Measurements from ENCODE around the gene DMC1.

Gene DMC1

DNA sequence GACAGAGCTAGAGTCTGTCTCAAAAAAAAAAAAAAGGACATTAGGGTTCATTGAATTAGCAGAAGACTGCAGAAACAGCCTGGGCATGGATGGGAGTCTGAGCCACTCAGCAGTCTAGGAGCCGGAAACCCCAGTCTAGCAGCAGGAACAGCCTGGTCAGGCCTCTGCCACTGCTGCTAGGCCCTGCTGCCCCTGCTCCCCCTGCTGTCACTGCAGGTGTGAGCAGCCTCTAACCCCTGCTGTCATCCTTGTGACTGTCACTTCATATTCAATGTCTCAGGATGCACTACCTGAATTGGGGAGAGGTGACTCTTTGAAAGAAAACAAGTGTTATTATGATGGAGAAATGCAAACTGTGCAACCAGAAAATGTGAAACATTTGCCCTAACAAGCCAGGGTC is 56.9 kb downstream of the DMC1 start:
- TF ChIP-seq, protein P1, sequence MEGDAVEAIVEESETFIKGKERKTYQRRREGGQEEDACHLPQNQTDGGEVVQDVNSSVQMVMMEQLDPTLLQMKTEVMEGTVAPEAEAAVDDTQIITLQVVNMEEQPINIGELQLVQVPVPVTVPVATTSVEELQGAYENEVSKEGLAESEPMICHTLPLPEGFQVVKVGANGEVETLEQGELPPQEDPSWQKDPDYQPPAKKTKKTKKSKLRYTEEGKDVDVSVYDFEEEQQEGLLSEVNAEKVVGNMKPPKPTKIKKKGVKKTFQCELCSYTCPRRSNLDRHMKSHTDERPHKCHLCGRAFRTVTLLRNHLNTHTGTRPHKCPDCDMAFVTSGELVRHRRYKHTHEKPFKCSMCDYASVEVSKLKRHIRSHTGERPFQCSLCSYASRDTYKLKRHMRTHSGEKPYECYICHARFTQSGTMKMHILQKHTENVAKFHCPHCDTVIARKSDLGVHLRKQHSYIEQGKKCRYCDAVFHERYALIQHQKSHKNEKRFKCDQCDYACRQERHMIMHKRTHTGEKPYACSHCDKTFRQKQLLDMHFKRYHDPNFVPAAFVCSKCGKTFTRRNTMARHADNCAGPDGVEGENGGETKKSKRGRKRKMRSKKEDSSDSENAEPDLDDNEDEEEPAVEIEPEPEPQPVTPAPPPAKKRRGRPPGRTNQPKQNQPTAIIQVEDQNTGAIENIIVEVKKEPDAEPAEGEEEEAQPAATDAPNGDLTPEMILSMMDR (IDR thresholded peaks at IDR 0.05; ENCODE audit: low read depth, low read length, missing control alignments), result no peak
- H3K4me3 ChIP-seq (replicated peaks; ENCODE audit: low read depth, low read length), result no peak overlapping the region
- no peak for DNase-seq (ENCODE audit: extremely low read depth, low read depth)

DNA sequence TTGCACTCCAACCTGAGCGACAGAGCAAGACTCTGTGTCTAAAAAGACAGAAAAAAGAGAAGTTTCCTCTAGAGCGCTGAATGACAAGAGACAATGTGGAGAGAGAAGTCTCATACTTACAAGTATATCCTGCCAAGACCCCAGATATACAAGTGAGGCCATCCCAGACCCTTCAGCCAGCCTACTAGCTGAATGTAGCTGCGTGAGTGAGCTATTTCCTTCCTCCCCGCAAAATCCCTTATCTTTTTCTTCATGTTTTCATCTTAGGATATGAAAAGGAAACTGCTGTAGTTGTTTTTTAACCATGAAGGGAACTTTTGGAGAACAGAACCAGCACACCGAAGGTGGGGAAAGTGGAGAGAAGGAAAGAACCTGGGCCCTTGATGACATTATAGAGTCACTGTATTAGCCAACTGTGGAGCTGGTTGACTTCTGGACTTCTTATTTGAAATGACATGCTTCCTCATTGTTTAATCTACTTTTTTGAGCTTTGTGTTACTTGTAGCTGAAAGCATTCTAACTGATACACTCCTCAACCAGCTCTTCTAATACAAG is 59.5 kb downstream of the DMC1 start:
- TF ChIP-seq, protein P1 (IDR thresholded peaks at IDR 0.05; ENCODE audit: low read depth, low read length, missing control alignments), result no peak
- DNase-seq (ENCODE audit: extremely low read depth, low read depth), result no peak

DNA sequence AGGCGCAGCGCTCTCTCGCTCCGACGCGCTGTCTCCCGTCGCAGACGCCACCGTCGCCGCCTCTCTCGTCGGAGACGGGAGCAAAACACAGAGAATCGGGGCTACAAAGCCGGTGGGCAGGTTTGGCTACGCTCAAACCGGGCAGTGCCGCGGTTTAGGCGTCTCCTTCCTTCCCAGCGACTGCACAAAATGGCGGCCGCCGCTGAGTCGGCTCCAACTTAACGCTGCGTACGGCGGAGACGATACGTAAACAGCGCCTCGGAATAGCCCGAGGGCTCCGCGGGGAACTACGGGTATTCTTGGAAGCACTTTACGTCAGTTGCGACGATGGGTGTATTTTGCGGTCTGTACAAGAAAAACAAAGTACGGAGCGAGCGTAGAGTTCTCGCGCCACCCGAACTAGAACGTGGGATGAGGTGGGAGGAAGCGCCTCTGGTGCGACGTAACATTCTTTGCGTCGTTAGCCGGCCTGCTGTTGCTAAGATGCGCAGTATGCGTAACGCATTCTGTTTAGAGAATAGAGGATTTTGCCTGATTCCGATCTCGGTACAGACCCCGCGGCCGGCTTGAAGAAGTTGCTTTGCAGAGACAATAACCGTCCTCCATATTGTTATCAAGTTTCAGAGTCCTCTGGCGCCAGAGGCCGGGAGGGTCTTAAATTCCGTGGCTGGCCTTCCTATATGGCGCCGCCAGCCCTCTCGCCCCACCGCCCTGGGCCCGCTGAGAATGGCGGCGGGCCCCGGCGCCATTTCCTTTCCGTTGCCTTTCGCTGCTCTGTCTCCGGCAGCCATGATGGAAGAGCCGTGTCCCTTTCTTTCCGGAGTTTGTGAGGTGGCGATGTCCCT is 63.6 kb downstream of the DMC1 start, which contains the start of gene DDX17:
Gene DDX17 (minus strand): TSS at position 194 of the 845 bp plus-strand sequence.
- DNase-seq (ENCODE audit: extremely low read depth, low read depth), result peak; percentile 92
- H3K4me3 ChIP-seq (replicated peaks; ENCODE audit: low read depth, low read length), result peak within 1 kb of the TSS; percentile 94
- TF ChIP-seq, protein P1 (IDR thresholded peaks at IDR 0.05; ENCODE audit: low read depth, low read length, missing control alignments), result no peak

More for the DNA sequence above, 59.5 kb downstream of the DMC1 start:
- H3K4me3 ChIP-seq (replicated peaks; ENCODE audit: low read depth, low read length), result no peak overlapping the region

DNA sequence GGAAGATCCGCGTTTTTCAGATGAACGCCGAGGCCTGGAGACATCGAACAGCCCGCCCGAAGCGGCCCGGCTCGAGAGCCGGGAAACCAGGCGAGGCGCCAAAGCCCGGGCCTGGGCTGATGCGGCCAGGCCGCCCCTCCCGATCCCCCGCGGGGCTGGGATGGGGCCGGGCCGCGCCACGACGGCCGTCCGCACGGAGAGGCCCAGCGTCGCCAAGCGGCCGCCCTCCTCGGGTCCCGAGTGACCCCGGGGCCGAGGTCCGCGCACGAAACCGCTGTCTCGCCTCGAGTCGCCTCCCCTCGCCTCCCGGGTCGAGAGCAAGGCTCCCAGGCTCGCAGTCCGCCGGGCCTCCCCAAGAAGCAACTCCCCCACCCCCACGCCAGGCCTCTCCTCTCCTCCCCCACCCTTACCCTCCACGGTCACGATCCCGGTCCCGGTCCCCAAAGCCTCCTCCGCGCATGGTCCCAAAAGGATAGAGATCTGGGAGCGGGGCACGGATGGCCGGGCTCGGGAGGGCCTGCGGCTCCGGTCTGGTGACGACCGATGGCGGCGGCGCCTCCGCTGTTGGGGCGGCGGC is 64.4 kb downstream of the DMC1 start:
- H3K4me3 ChIP-seq (replicated peaks; ENCODE audit: low read depth, low read length), result peak overlapping the region; percentile 94
- no peak for DNase-seq (ENCODE audit: extremely low read depth, low read depth)
- TF ChIP-seq, protein P1 (IDR thresholded peaks at IDR 0.05; ENCODE audit: low read depth, low read length, missing control alignments), result no peak

DNA sequence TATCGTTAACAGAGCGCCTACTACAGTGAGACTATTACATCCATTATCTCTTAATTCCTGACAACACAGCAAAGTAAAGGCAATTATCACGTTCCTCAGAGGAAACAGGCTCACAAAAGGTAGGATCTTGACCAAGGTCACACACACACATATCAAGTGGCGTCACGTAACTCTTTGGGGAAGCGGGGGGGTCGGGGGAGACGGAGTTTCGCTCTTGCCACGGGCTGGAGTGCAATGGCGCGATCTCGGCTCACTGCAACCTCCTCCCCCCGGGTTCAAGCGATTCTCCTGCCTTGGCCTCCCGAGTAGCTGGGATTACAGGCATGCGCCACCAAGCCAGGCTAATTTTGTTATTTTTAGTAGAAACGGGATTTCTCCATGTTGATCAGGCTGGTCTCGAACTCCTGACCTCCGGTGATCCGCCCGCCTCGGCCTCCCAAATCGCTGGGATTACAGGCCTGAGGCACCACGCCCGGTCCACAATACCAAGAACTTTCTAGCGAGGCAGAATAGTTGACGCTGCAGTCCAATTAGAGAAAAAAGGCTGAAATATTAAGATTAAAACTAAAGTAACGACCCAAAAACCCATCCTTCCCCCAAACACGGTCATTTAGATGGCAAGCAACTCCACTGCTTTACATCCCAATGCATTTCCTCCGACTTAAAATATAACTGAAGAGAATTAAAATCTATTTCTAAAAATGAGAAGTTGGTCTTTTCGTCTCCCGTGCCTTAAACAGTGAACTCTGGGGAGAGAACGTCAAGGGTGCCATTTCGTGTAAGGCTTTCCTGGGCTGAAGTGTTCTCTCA is 65.0 kb downstream of the DMC1 start:
- TF ChIP-seq, protein P1 (IDR thresholded peaks at IDR 0.05; ENCODE audit: low read depth, low read length, missing control alignments), result no peak
- DNase-seq (ENCODE audit: extremely low read depth, low read depth), result no peak
- H3K4me3 ChIP-seq (replicated peaks; ENCODE audit: low read depth, low read length), result peak overlapping the region; percentile 94

DNA sequence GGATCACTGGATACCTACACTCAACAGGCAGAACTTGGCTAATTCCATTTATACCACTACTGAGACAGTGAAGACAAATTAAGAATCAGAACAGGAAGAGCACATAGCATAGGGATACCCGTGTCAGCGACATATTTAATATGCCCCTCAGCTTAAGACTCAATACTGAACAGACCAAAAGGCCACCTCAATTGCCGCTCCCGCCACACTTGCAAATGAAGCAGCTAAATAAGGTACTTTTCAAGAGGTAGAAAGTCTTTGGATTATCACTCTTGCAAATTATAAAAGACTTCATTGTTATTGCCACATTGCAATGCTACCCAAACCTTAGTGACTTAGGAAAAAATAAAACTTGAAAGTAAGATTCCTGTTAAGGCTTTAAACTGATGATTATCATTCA is 67.0 kb downstream of the DMC1 start:
- H3K4me3 ChIP-seq (replicated peaks; ENCODE audit: low read depth, low read length), result peak overlapping the region; percentile 94
- no peak for DNase-seq (ENCODE audit: extremely low read depth, low read depth)
- TF ChIP-seq, protein P1 (IDR thresholded peaks at IDR 0.05; ENCODE audit: low read depth, low read length, missing control alignments), result no peak
